ENCODE measurements around the gene SLC31A2.

The SLC31A2 gene

GRCh38 chr9:113187929-113188595 is 37.3 kb downstream of the SLC31A2 start:
- no peak for DNase-seq

- no peak for DNase-seq
Observed at GRCh38 chr9:113192455-113192854, 41.6 kb downstream of the SLC31A2 start.

GRCh38 chr9:113199683-113200329 is 49.0 kb downstream of the SLC31A2 start:
- no peak for DNase-seq

- no peak for DNase-seq
Observed at GRCh38 chr9:113205432-113205831, 54.6 kb downstream of the SLC31A2 start.

- no peak for DNase-seq
Observed at GRCh38 chr9:113205861-113206260, 55.1 kb downstream of the SLC31A2 start.

- no peak for DNase-seq
Observed at GRCh38 chr9:113210815-113211214, 60.0 kb downstream of the SLC31A2 start.

Measured in stimulated activated naive CD4-positive, alpha-beta T cell treated with Interleukin-2 at 50 U/mL for 16 hours (primary cell).